Liver (tissue), 9 donors: Measurements from ENCODE around the gene MAP6. TPM values are rescaled to one million over a fixed set of nuclear protein-coding genes. Genes with fewer than 3 reads are reported as not detected.

ENCODE experiments used
- DNase-seq: peaks from one replicate; pipeline ENCODE4 v3.0.0-alpha.2; 2017; ENCODE audit warnings: low spot score
- H3K27ac ChIP-seq, 2 donors: one replicate each; pipeline ENCODE4 v1.7.0; 2013; ENCODE audit warnings: inconsistent platforms in 2 of 2, low read length in 2 of 2, control low read depth in 1 of 2, low read depth in 1 of 2, mild to moderate bottlenecking in 1 of 2
- H3K27me3 ChIP-seq, 4 donors: one replicate each; pipeline versions ENCODE4 v1.6.1 to v1.7.0; 2013; ENCODE audit warnings: low read length in 3 of 4, inconsistent platforms in 1 of 4, mild to moderate bottlenecking in 1 of 4, moderate library complexity in 1 of 4; ENCODE audit not compliant: control insufficient read depth in 4 of 4, insufficient read depth in 4 of 4
- H3K36me3 ChIP-seq, 4 donors: one replicate each; pipeline versions ENCODE4 v1.6.1 to v1.7.0; 2013; ENCODE audit warnings: low read length in 3 of 4, mild to moderate bottlenecking in 3 of 4, low read depth in 1 of 4, moderate library complexity in 1 of 4; ENCODE audit not compliant: control insufficient read depth in 4 of 4, insufficient read depth in 3 of 4
- H3K4me1 ChIP-seq, 4 donors: one replicate each; pipeline versions ENCODE4 v1.6.1 to v1.7.0; 2013; ENCODE audit warnings: low read length in 3 of 4, mild to moderate bottlenecking in 3 of 4, moderate library complexity in 1 of 4; ENCODE audit not compliant: control insufficient read depth in 4 of 4, insufficient read depth in 4 of 4
- H3K4me3 ChIP-seq, 3 donors: one replicate each; pipeline versions ENCODE4 v1.6.1 to v1.7.0; 2013; ENCODE audit warnings: low read length in 3 of 3, control low read depth in 1 of 3, low read depth in 1 of 3, mild to moderate bottlenecking in 1 of 3
- H3K9ac ChIP-seq, 2 donors: one replicate each; pipeline ENCODE4 v1.7.0; 2013; ENCODE audit warnings: low read length in 2 of 2, mild to moderate bottlenecking in 2 of 2, moderate library complexity in 2 of 2, control low read depth in 1 of 2, low read depth in 1 of 2
- H3K9me3 ChIP-seq, 4 donors: one replicate each; pipeline versions ENCODE4 v1.6.1 to v1.7.0; 2013; ENCODE audit warnings: low read length in 3 of 4; ENCODE audit not compliant: control insufficient read depth in 4 of 4
- EGR1 ChIP-seq, 2 donors: IDR thresholded peaks; 2 replicates each; pipeline ENCODE4 v1.6.1; 2016 to 2018; ENCODE audit warnings: antibody characterized with exemption in 2 of 2, low read depth in 2 of 2
- FOXA1 ChIP-seq: IDR thresholded peaks from 2 replicates; pipeline ENCODE4 v1.6.1; 2016; ENCODE audit warnings: antibody characterized with exemption
- GABPA ChIP-seq, 2 donors: IDR thresholded peaks in 1 of 2; conservative IDR thresholded peaks in 1 of 2; 2 replicates each; pipeline ENCODE4 v1.6.1; 2016; ENCODE audit warnings: antibody characterized with exemption in 2 of 2, mild to moderate bottlenecking in 1 of 2, moderate library complexity in 1 of 2
- HNF4A ChIP-seq, 2 donors: conservative IDR thresholded peaks; 2 replicates each; pipeline ENCODE4 v1.6.1; 2016; ENCODE audit warnings: antibody characterized with exemption in 2 of 2, mild to moderate bottlenecking in 2 of 2
- HNF4G ChIP-seq: IDR thresholded peaks from 2 replicates; pipeline ENCODE4 v1.6.1; 2016; ENCODE audit warnings: antibody characterized with exemption
- JUND ChIP-seq, 2 donors: IDR thresholded peaks; 2 replicates each; pipeline ENCODE4 v1.6.1; 2016; ENCODE audit warnings: antibody characterized with exemption in 2 of 2
- NR2F2 ChIP-seq: IDR thresholded peaks from 2 replicates; pipeline ENCODE4 v1.6.1; 2016; ENCODE audit warnings: antibody characterized with exemption
- RAD21 ChIP-seq, 2 donors: IDR thresholded peaks; 2 replicates each; pipeline ENCODE4 v1.6.1; 2016; ENCODE audit warnings: antibody characterized with exemption in 2 of 2, mild to moderate bottlenecking in 2 of 2
- TAF1 ChIP-seq: conservative IDR thresholded peaks from 2 replicates; pipeline ENCODE4 v1.6.1; 2016; ENCODE audit warnings: antibody characterized with exemption, mild to moderate bottlenecking
- YY1 ChIP-seq: IDR thresholded peaks from 2 replicates; pipeline ENCODE4 v1.6.1; 2016; ENCODE audit warnings: antibody characterized with exemption, mild to moderate bottlenecking
- WGBS: extraction: QIAGEN DNeasy Blood & Tissue Kit; methylation state at CpG from one replicate; pipeline ENCODE4 v1.1.7; 2013; 5-methylcytosine and 5-hydroxymethylcytosine counted together
- polyA plus RNA-seq, 2 donors: library from polyadenylated mRNA; stranded (reverse) in 1 of 2; unstranded in 1 of 2; fragments of 200-250 nt in 1 of 2; fragments of >200 nt in 1 of 2; fragmentation: Nextera tagmentation in 1 of 2; extraction: Ambion mirVana in 1 of 2; gene quantifications; one replicate each; pipeline versions ENCODE4 v1.2.1 to v1.2.3, GENCODE V29; 2013 to 2015
- total RNA-seq, 2 donors: library from RNA; depleted of rRNA; stranded (reverse); fragments of >200 nt; gene quantifications; one replicate each; pipeline ENCODE4 v1.2.3, GENCODE V29; 2014
- TF ChIP-seq, protein P1 (sequence below): IDR thresholded peaks from 2 replicates; pipeline ENCODE4 v1.6.1; 2016; ENCODE audit warnings: antibody characterized with exemption
- TF ChIP-seq, protein P2 (sequence below): fragments of 150-350 bp; IDR thresholded peaks from 2 replicates; pipeline ENCODE4 v1.5.1; 2017; ENCODE audit warnings: improper control_type of control experiment, low read depth, low read length; ENCODE audit not compliant: missing input control
- TF ChIP-seq, protein P3 (sequence below): IDR thresholded peaks from 2 replicates; pipeline ENCODE4 v1.6.1; 2016; ENCODE audit warnings: antibody characterized with exemption
- TF ChIP-seq, protein P4 (sequence below): IDR thresholded peaks from 2 replicates; pipeline ENCODE4 v1.6.1; 2016; ENCODE audit warnings: antibody characterized with exemption
- donor health status: healthy.
- donor health status: healthy.
- donor health status: healthy.
- donor health status: healthy.
- donor health status: healthy.

MAP6 gene
- total and polyA plus RNA-seq, 4 donors = 0.22 to 0.36 (median 0.24) TPM

DNA sequence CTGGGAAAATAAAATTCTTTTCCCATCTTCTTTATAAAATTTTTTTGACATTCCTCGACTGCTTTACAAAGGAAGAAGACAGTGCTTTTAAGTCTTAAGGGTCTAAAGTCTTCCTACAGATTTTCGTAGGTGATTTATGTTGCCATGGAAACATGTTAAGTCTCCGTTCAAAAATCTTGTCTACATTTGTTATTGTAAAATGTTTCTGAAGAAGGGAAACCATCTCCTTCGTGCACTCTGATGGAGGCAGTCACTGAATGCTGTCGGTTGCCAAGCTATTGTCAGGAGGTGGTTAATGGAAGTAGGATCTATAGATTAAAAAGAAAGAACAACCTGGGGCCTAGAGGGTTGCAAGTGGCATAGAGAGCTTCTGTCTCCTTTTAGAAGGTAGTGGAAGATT lies 52.6 kb downstream of the MAP6 start:
- Histone ChIP-seq H3K4me3 (no peak overlapping the region), H3K4me1 (no peaks in the 10 kb centered on the region), H3K27ac (no peak overlapping the region), H3K9me3 (no peaks in the 10 kb centered on the region), H3K36me3 (no peaks in the 10 kb centered on the region), H3K27me3 (no peaks in the 10 kb centered on the region), H3K9ac (no peak overlapping the region)
- WGBS = 82% methylated on average over 5 of the region's 5 CpGs
- TF ChIP-seq, protein P1, sequence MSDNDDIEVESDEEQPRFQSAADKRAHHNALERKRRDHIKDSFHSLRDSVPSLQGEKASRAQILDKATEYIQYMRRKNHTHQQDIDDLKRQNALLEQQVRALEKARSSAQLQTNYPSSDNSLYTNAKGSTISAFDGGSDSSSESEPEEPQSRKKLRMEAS = no peak
- TF ChIP-seq, protein P2, sequence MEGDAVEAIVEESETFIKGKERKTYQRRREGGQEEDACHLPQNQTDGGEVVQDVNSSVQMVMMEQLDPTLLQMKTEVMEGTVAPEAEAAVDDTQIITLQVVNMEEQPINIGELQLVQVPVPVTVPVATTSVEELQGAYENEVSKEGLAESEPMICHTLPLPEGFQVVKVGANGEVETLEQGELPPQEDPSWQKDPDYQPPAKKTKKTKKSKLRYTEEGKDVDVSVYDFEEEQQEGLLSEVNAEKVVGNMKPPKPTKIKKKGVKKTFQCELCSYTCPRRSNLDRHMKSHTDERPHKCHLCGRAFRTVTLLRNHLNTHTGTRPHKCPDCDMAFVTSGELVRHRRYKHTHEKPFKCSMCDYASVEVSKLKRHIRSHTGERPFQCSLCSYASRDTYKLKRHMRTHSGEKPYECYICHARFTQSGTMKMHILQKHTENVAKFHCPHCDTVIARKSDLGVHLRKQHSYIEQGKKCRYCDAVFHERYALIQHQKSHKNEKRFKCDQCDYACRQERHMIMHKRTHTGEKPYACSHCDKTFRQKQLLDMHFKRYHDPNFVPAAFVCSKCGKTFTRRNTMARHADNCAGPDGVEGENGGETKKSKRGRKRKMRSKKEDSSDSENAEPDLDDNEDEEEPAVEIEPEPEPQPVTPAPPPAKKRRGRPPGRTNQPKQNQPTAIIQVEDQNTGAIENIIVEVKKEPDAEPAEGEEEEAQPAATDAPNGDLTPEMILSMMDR = no peak
- DNase-seq = no peak

DNA sequence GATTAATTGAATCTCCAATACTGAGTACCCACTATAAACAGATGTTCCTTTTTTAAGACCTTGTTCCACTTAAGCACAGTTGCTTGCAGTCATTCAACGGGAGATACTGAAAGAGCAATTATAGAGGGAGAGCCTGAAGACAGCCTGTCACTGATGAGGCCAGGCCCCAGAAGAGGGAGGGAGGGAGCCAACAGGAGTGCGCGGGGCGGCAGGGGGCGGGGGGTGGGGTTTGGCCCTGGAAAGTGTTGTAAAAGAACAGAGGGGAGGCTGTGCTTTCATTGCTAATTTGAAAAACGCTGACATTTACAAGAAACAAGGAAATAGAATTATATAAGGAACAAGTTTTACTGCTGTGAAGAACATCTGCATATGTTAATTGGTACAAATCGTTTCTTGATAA lies 53.1 kb downstream of the MAP6 start:
- Histone ChIP-seq H3K27me3 (no peaks in the 10 kb centered on the region), H3K36me3 (no peaks in the 10 kb centered on the region), H3K9me3 (no peaks in the 10 kb centered on the region), H3K27ac (no peak overlapping the region), H3K4me3 (no peak overlapping the region), H3K9ac (no peak overlapping the region), H3K4me1 (no peaks in the 10 kb centered on the region)
- WGBS = 68% methylated on average over 7 of the region's 7 CpGs
- TF ChIP-seq TAF1 = no peak
- no peak for TF ChIP-seq GABPA (IDR thresholded peaks at IDR 0.05 in 1 of 2, conservative IDR thresholded peaks at IDR 0.05 in 1 of 2)
- TF ChIP-seq EGR1 (IDR thresholded peaks at IDR 0.05; ENCODE audit: low read depth in 2 of 2) = no peak
- DNase-seq = no peak

DNA sequence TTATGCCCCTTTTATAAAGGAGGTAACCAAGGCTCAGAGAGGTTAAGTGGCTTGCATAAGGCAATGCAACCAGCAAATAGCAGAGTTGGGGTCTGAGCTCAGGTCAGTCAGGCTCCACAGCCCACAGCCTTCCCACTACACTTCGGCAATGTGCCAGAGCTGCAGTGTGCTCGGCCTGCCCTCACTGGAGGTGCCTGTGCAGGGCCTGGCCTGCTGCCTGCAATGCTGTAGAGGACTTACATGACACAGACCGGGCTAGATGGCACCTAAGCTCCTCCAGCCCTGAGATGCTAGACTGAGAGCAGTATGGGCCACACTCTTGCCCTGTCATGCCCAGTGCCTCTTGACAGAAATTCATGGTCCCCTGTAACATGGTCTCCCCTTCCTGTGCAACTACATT lies 57.0 kb downstream of the MAP6 start:
- H3K36me3 ChIP-seq = no peaks in the 10 kb centered on the region
- H3K4me1 ChIP-seq = no peaks in the 10 kb centered on the region
- no peaks in the 10 kb centered on the region for H3K27me3 ChIP-seq
- H3K9ac ChIP-seq = no peak overlapping the region
- 92% methylated on average over 3 of the region's 3 CpGs for WGBS
- no peak overlapping the region for H3K4me3 ChIP-seq
- TF ChIP-seq EGR1 (IDR thresholded peaks at IDR 0.05; ENCODE audit: low read depth in 2 of 2) = no peak
- TF ChIP-seq HNF4A (conservative IDR thresholded peaks at IDR 0.05) = no peak
- TF ChIP-seq, protein P3, sequence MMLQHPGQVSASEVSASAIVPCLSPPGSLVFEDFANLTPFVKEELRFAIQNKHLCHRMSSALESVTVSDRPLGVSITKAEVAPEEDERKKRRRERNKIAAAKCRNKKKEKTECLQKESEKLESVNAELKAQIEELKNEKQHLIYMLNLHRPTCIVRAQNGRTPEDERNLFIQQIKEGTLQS = no peak
- no peak for TF ChIP-seq YY1
- TF ChIP-seq JUND (IDR thresholded peaks at IDR 0.05) = no peak
- TF ChIP-seq FOXA1 = no peak
- TF ChIP-seq, protein P1 = no peak
- TF ChIP-seq HNF4G = no peak
- TF ChIP-seq, protein P4, sequence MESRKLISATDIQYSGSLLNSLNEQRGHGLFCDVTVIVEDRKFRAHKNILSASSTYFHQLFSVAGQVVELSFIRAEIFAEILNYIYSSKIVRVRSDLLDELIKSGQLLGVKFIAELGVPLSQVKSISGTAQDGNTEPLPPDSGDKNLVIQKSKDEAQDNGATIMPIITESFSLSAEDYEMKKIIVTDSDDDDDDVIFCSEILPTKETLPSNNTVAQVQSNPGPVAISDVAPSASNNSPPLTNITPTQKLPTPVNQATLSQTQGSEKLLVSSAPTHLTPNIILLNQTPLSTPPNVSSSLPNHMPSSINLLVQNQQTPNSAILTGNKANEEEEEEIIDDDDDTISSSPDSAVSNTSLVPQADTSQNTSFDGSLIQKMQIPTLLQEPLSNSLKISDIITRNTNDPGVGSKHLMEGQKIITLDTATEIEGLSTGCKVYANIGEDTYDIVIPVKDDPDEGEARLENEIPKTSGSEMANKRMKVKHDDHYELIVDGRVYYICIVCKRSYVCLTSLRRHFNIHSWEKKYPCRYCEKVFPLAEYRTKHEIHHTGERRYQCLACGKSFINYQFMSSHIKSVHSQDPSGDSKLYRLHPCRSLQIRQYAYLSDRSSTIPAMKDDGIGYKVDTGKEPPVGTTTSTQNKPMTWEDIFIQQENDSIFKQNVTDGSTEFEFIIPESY = no peak
- no peak for TF ChIP-seq RAD21 (IDR thresholded peaks at IDR 0.05)
- no peak for TF ChIP-seq NR2F2
- TF ChIP-seq TAF1 = no peak
- no peaks in the 10 kb centered on the region for H3K9me3 ChIP-seq
- no peak overlapping the region for H3K27ac ChIP-seq
- DNase-seq = no peak
